BJ (cell line): ENCODE measurements around the gene SPTB. TPM values are rescaled to one million over a fixed set of nuclear protein-coding genes. Genes with fewer than 3 reads are reported as not detected.

Experiments used
- CTCF ChIA-PET: fragments of 350-600 bp; formaldehyde crosslinking; extraction: SDS; loops from one replicate; lab custom pipeline; 2021; ENCODE audit warnings: antibody characterized with exemption, inconsistent platforms; lab: Yijun Ruan, JAX
- POLR2A ChIA-PET: fragments of 300-600 bp; sonication (Branson Sonifier 250); formaldehyde crosslinking; extraction: SDS; loops from one replicate; lab custom pipeline; 2021; ENCODE audit warnings: antibody characterized with exemption; lab: Charles Lee
- DNase-seq: peaks from one replicate; pipeline ENCODE4 v3.0.0-alpha.2; 2011; ENCODE audit warnings: low read depth
- H3K27me3 ChIP-seq: 2 replicates; pipeline ENCODE4 v1.6.0; 2011; ENCODE audit warnings: low read length; ENCODE audit not compliant: control insufficient read depth, insufficient read depth
- H3K36me3 ChIP-seq: 2 replicates; pipeline ENCODE4 v1.5.1; 2011; ENCODE audit warnings: low read length; ENCODE audit not compliant: control insufficient read depth, insufficient read depth
- H3K4me3 ChIP-seq: 2 replicates; pipeline ENCODE4 v1.5.1; 2011; ENCODE audit warnings: low read depth, mild to moderate bottlenecking, control low read depth, low read length
- polyA plus RNA-seq: library from polyadenylated mRNA; depleted of rRNA; stranded (reverse); fragments of >200 nt; gene quantifications from 2 replicates; pipeline ENCODE4 v1.2.3, GENCODE V29; 2011
- TF ChIP-seq, protein P1 (sequence below): IDR thresholded peaks from 2 replicates; pipeline ENCODE4 v1.5.1; 2011; ENCODE audit warnings: low read depth, mild to moderate bottlenecking, control low read depth, inconsistent platforms, low read length, moderate library complexity; ENCODE audit not compliant: insufficient read depth

SPTB gene
- polyA plus RNA-seq, 1 experiment: 0.02 TPM

DNA sequence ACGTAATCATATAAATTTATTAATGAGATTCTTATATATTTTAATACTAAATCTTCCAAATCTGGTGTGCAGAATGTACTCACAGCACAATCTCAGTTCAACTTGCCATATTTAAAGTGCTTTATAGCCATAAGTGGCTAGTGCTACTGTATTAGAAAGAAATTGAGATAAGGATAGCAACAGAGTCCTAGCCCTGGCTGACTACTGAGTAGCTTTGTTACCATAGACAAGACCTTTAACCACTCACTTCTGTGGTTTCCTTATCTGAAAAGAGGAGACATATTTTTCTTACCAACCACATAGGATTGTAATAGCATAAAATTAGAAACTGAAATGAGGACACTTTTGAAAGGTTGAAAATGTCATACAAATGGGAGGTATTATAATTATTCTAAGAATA lies 32.6 kb upstream of the SPTB start:
- ChIA-PET POLR2A (no interaction called here), CTCF (interaction anchor here (0.6 to 4.8 kb wide), 2 partner anchors 21 to 117 kb away, joined by 3 to 31 read pairs; no protein-coding TSS in a partner anchor)
- TF ChIP-seq, protein P1, sequence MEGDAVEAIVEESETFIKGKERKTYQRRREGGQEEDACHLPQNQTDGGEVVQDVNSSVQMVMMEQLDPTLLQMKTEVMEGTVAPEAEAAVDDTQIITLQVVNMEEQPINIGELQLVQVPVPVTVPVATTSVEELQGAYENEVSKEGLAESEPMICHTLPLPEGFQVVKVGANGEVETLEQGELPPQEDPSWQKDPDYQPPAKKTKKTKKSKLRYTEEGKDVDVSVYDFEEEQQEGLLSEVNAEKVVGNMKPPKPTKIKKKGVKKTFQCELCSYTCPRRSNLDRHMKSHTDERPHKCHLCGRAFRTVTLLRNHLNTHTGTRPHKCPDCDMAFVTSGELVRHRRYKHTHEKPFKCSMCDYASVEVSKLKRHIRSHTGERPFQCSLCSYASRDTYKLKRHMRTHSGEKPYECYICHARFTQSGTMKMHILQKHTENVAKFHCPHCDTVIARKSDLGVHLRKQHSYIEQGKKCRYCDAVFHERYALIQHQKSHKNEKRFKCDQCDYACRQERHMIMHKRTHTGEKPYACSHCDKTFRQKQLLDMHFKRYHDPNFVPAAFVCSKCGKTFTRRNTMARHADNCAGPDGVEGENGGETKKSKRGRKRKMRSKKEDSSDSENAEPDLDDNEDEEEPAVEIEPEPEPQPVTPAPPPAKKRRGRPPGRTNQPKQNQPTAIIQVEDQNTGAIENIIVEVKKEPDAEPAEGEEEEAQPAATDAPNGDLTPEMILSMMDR: no peak
- no peak overlapping the region for H3K4me3 ChIP-seq
- DNase-seq: no peak
- H3K36me3 ChIP-seq: no peaks in the 10 kb centered on the region
- peaks cover 7% of the 10 kb centered on the region for H3K27me3 ChIP-seq

DNA sequence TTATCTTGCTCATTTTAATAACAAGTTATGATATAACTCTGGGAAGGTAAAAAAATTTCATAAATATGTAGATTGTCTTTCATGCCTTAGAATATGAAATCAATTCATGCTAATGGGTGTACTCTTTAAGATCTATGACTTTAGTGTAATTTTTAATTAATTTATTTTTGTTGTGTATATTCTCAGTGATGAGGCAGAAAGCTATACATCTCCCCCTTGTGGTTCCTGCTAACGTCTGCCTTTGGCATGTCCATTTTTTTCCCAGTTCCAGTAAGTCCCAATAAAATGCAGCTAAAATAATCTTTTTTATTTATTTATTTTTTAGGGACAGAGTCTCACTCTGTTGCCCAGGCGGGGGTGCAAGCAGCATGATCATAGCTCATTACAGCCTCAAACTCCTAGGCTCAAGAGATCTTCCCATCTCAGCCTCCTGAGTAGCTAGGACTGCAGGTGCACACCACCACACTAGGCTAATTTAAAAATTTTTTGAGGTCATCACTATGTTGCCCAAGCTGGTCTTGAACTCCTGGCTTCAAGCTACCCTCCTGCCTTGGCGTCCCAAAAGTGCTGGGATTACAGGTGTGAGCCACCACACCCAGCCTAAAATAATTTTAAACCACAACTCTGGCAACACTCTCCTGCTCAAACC lies 31.3 kb upstream of the SPTB start:
- H3K27me3 ChIP-seq: peaks cover 7% of the 10 kb centered on the region
- no peaks in the 10 kb centered on the region for H3K36me3 ChIP-seq
- ChIA-PET POLR2A (no interaction called here), CTCF (interaction anchor here (0.6 to 4.8 kb wide), 23 partner anchors 11 to 356 kb away, joined by 3 to 31 read pairs (median 3); partner anchors contain the start of gene FNTB)
- H3K4me3 ChIP-seq: no peak overlapping the region
- DNase-seq: no peak
- TF ChIP-seq, protein P1: peak; percentile 75

DNA sequence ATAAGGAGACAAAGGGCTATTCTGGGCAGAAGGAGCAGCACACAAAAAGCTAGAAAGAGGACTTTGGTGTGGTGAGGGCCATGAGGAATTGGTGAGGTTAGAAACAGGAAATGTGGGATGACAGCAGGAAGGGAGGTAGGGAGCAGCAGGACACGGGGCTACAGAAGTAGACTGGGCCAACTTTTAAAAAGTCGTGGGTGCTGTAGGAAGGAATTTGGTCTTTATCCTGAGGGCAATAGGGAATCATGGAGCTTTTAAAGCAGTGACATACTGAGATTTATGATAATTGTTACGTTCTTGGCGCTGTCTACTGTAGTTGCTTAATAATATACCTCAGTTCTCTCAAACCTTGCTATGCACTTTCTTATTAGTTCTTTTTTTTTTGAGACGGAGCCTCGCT lies 26.3 kb upstream of the SPTB start:
- POLR2A ChIA-PET: no interaction called here
- no peaks in the 10 kb centered on the region for H3K36me3 ChIP-seq

DNA sequence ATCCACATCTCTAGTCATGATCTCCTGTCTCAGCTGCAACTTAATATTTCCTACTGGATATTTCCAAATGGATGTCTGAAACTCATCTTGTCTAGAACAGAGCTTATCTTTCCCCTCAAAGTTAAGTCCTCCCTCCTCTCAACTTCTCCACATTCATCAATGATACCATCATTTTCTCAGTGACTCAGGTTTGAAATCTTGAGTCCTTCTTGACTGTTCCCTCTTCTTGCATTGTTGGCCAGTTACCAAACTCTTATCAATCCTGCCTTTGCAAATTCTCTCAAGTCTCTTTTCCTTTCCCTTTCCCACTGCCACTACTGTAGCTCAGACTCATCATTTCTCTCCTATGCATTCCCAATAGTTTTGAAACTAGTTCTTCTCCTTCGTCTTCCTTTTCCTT lies 20.3 kb upstream of the SPTB start:
- DNase-seq: no peak
- no peaks in the 10 kb centered on the region for H3K36me3 ChIP-seq
- ChIA-PET POLR2A (no interaction called here), CTCF (interaction anchor here (0.6 to 3.6 kb wide), 5 partner anchors 8 to 228 kb away, joined by 3 to 25 read pairs (median 5); no protein-coding TSS in a partner anchor)
- TF ChIP-seq, protein P1: no peak
- no peak overlapping the region for H3K4me3 ChIP-seq
- 0 out of 2 replicates have a peak, but pooled peaks cover 5% of the 10 kb centered on the region for H3K27me3 ChIP-seq

More for the DNA sequence above, 26.3 kb upstream of the SPTB start:
- CTCF ChIA-PET: interaction anchor here (1.2 to 3.7 kb wide), 2 partner anchors 14 to 104 kb away, joined by 3 to 25 read pairs; no protein-coding TSS in a partner anchor
- DNase-seq: no peak
- TF ChIP-seq, protein P1: no peak
- Histone ChIP-seq H3K4me3 (no peak overlapping the region), H3K27me3 (peaks cover 7% of the 10 kb centered on the region)

DNA sequence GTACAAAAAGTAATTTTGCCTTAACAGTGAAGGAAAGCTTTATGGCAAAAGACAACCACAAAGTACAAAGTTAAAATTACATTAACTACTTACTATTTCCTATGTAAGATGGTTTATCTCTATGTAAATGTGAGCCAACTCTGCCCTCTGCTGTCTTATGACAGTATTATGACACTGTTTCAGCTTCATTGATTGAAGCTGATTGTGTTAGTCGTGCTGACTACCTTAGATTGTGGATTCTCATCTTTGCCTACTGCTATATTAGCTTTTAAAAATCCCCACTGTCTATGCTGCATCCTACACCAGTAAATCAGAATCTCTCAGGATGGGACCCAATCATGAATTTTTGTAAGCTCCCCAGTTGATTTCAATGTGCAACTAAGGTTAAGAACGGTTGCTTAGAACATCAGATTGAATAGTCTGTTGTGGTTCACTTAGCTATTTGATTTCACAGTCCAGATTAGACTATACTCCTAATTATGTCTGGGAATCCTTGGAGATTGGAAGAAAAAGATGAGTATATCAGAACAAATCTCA lies 12.2 kb upstream of the SPTB start:
- Histone ChIP-seq H3K27me3 (peaks cover 5% of the 10 kb centered on the region; the same call in 1 of the 2 replicates), H3K36me3 (no peaks in the 10 kb centered on the region), H3K4me3 (no peak overlapping the region)
- TF ChIP-seq, protein P1: peak; percentile 50
- CTCF ChIA-PET: interaction anchor here (0.7 to 8.2 kb wide), 47 partner anchors 8 to 550 kb away, joined by 3 to 131 read pairs (median 6); partner anchors contain the start of genes PLEKHG3 and SPTB
- DNase-seq: no peak
- POLR2A ChIA-PET: interaction anchor here (0.5 kb wide), 1 partner anchor 11 kb away, joined by 5 read pairs; no protein-coding TSS in a partner anchor
